Coronary artery (tissue), 2 donors: ENCODE data around the gene SYT11.
A peak's percentile ranks its signal among the peaks of the same experiment; 100 is the strongest.

Source experiments
- DNase-seq: peaks from one replicate; pipeline ENCODE4 v3.0.0-alpha.2; 2017; ENCODE audit warnings: low spot score
- H3K27ac ChIP-seq, 2 donors: fragments of 200-600 bp; sonication (generic); one replicate each; pipeline ENCODE4 v1.5.1; 2016 to 2019
- H3K4me3 ChIP-seq: fragments of 200-600 bp; sonication (generic); 2 replicates; pipeline ENCODE4 v1.5.1; 2016; ENCODE audit warnings: mild to moderate bottlenecking, moderate library complexity
- CTCF ChIP-seq: fragments of 200-600 bp; sonication (generic); IDR thresholded peaks from one replicate; pipeline ENCODE4 v1.5.1; 2019; ENCODE audit warnings: antibody characterized with exemption

SYT11 gene

GRCh38 chr1:155877945-155878344 is 18.6 kb downstream of the SYT11 start:
- Histone ChIP-seq H3K27ac (no peak overlapping the region), H3K4me3 (no peak overlapping the region)
- TF ChIP-seq CTCF, result no peak
- no peak for DNase-seq

GRCh38 chr1:155880251-155880650 is 20.9 kb downstream of the SYT11 start:
- DNase-seq, result no peak
- H3K4me3 ChIP-seq, result no peak overlapping the region
- no peak for TF ChIP-seq CTCF
- H3K27ac ChIP-seq, result no peak overlapping the region

- DNase-seq, result no peak
Measured at GRCh38 chr1:155880950-155881349, 21.6 kb downstream of the SYT11 start.

GRCh38 chr1:155882235-155882634 is 22.9 kb downstream of the SYT11 start:
- no peak for DNase-seq
- no peak for TF ChIP-seq CTCF
- Histone ChIP-seq H3K27ac (no peak overlapping the region), H3K4me3 (no peak overlapping the region)

More at GRCh38 chr1:155880950-155881349, 21.6 kb downstream of the SYT11 start:
- TF ChIP-seq CTCF, result no peak
- Histone ChIP-seq H3K4me3 (no peak overlapping the region), H3K27ac (no peak overlapping the region)

GRCh38 chr1:155882766-155883165 is 23.4 kb downstream of the SYT11 start:
- no peak for TF ChIP-seq CTCF
- Histone ChIP-seq H3K4me3 (no peak overlapping the region), H3K27ac (no peak overlapping the region)
- no peak for DNase-seq

GRCh38 chr1:155884031-155884960 is 24.9 kb downstream of the SYT11 start:
- H3K27ac ChIP-seq, result peak overlapping the region in 1 of 2 donors; percentile 44

More at GRCh38 chr1:155884031-155884960, 24.9 kb downstream of the SYT11 start:
- DNase-seq, result no peak
- TF ChIP-seq CTCF, result no peak
- H3K4me3 ChIP-seq, result no peak overlapping the region
